Keratinocyte (primary cell): Measurements from ENCODE around the gene ISOC2. TPM values are rescaled to one million over a fixed set of nuclear protein-coding genes. Genes with fewer than 3 reads are reported as not detected.

ENCODE experiments used
- DNase-seq: peaks from one replicate; pipeline ENCODE4 v3.0.0-alpha.2; 2011; ENCODE audit warnings: low read depth, missing footprints, low spot score
- FAIRE-seq: peaks from 2 replicates; lab custom pipeline; 2011; peaks lifted over from hg19 to GRCh38; lab: Jason Lieb, UNC
- H2AFZ ChIP-seq: 2 replicates; pipeline ENCODE4 v1.6.0; 2012; ENCODE audit warnings: low read length, control low read depth, inconsistent platforms; ENCODE audit not compliant: control insufficient read depth
- H3K27ac ChIP-seq: 2 replicates; pipeline ENCODE4 v1.5.1; 2011; ENCODE audit warnings: low read length; ENCODE audit not compliant: control insufficient read depth, insufficient read depth
- H3K27me3 ChIP-seq: 3 replicates; pipeline ENCODE4 v1.6.0; 2011; ENCODE audit warnings: low read length; ENCODE audit not compliant: control insufficient read depth, insufficient read depth; ENCODE audit errors: extremely low read depth
- H3K36me3 ChIP-seq, 2 experiments: 2 replicates in 1 of 2; 3 replicates in 1 of 2; pipeline ENCODE4 v1.5.1; 2011; ENCODE audit warnings: low read length in 2 of 2, mild to moderate bottlenecking in 1 of 2; ENCODE audit not compliant: control insufficient read depth in 2 of 2, insufficient read depth in 2 of 2; ENCODE audit errors: extremely low read depth in 1 of 2
- H3K4me1 ChIP-seq: 3 replicates; pipeline ENCODE4 v1.5.1; 2011; ENCODE audit warnings: low read length; ENCODE audit not compliant: control insufficient read depth, insufficient read depth; ENCODE audit errors: extremely low read depth
- H3K4me2 ChIP-seq: 3 replicates; pipeline ENCODE4 v1.6.0; 2011; ENCODE audit warnings: low read depth, low read length; ENCODE audit not compliant: control insufficient read depth, insufficient read depth; ENCODE audit errors: extremely low read depth
- H3K4me3 ChIP-seq, 3 experiments: fragments of 200-600 bp in 1 of 3; sonication (generic) in 1 of 3; 2 replicates in 2 of 3; 3 replicates in 1 of 3; pipeline ENCODE4 v1.5.1; 2011 to 2016; ENCODE audit warnings: low read length in 3 of 3, mild to moderate bottlenecking in 3 of 3, control low read depth in 2 of 3, inconsistent platforms in 1 of 3, low read depth in 1 of 3, mixed read lengths in 1 of 3, mixed run types in 1 of 3, moderate library complexity in 1 of 3; ENCODE audit not compliant: control insufficient read depth in 2 of 3, insufficient read depth in 2 of 3; ENCODE audit errors: extremely low read depth in 1 of 3
- H3K79me2 ChIP-seq: 2 replicates; pipeline ENCODE4 v1.6.0; 2012; ENCODE audit warnings: low read length; ENCODE audit not compliant: control insufficient read depth, insufficient read depth
- H3K9ac ChIP-seq: 3 replicates; pipeline ENCODE4 v1.6.0; 2011; ENCODE audit warnings: low read length; ENCODE audit not compliant: control insufficient read depth, insufficient read depth; ENCODE audit errors: extremely low read depth
- H3K9me1 ChIP-seq: 3 replicates; pipeline ENCODE4 v1.6.0; 2011; ENCODE audit warnings: low read length; ENCODE audit not compliant: control insufficient read depth, insufficient read depth; ENCODE audit errors: extremely low read depth
- H3K9me3 ChIP-seq: 2 replicates; pipeline ENCODE4 v1.5.1; 2012; ENCODE audit warnings: low read depth, low read length; ENCODE audit not compliant: control insufficient read depth
- H4K20me1 ChIP-seq: 3 replicates; pipeline ENCODE4 v1.6.0; 2011; ENCODE audit warnings: low read length; ENCODE audit not compliant: control insufficient read depth, insufficient read depth; ENCODE audit errors: extremely low read depth
- CTCF ChIP-seq, 3 experiments: IDR thresholded peaks in 1 of 3; conservative IDR thresholded peaks in 1 of 3; optimal IDR thresholded peaks in 1 of 3; 2 replicates in 2 of 3; 3 replicates in 1 of 3; pipeline versions ENCODE3 to v1.5.1; 2011; ENCODE audit warnings: low read length in 3 of 3, mild to moderate bottlenecking in 3 of 3, moderate library complexity in 2 of 3, control low read depth in 1 of 3, inconsistent platforms in 1 of 3; ENCODE audit not compliant: insufficient read depth in 2 of 3; ENCODE audit errors: extremely low read depth in 1 of 3
- EZH2 ChIP-seq: IDR thresholded peaks from one replicate; pipeline ENCODE4 v1.6.1; 2012; ENCODE audit warnings: inconsistent platforms, mild to moderate bottlenecking, low read length, moderate library complexity
- dilution Hi-C: fragments of 300-500 bp; cut with MboI; formaldehyde crosslinking; loops from one replicate; pipeline ENCODE4 v1.7.0; 2020; ENCODE audit warnings: low sequenced_read_pairs; ENCODE audit not compliant: extremely low pct_ligation_motif_present
- polyA plus RNA-seq, 5 experiments: library from polyadenylated mRNA; depleted of rRNA in 3 of 5; stranded (reverse) in 3 of 5; stranded (forward) in 1 of 5; unstranded in 1 of 5; fragments of >200 nt; gene quantifications; 1 replicate in 1 of 5; 2 replicates in 3 of 5; 3 replicates in 1 of 5; pipeline versions ENCODE4 v1.2.1 to v1.2.3, GENCODE V29; 2011 to 2012; ENCODE audit warnings: missing spikeins in 2 of 5, low read depth in 1 of 5, low replicate concordance in 1 of 5

Gene ISOC2
- polyA plus RNA-seq, 1 donor (not counting 4 experiments of a cell fraction or from before 2014, with no cell fraction given), result 24.5 TPM

GRCh38 chr19:55488986-55489710 is 27.7 kb upstream of the ISOC2 start:
- DNase-seq (no peak), FAIRE-seq (no peak)
- no peak overlapping the region for H3K9ac ChIP-seq
- H3K36me3 ChIP-seq, result peaks cover 0 to 5% of the 10 kb centered on the region in 2 experiments
- dilution Hi-C loops, result no loop called here
- peaks cover 32% of the 10 kb centered on the region for H3K4me1 ChIP-seq
- H3K4me2 ChIP-seq, result no peak overlapping the region
- H3K27ac ChIP-seq, result no peak overlapping the region
- H3K9me3 ChIP-seq, result no peaks in the 10 kb centered on the region
- no peak for TF ChIP-seq EZH2
- TF ChIP-seq CTCF (optimal IDR thresholded peaks at IDR 0.05 in 1 of 3, IDR thresholded peaks at IDR 0.05 in 1 of 3, conservative IDR thresholded peaks at IDR 0.05 in 1 of 3; ENCODE audit: extremely low read depth in 1 of 3, insufficient read depth in 2 of 3, low read length in 3 of 3), result no peak
- peaks cover 3% of the 10 kb centered on the region for H3K9me1 ChIP-seq
- H3K4me3 ChIP-seq, result no peak overlapping the region
- H4K20me1 ChIP-seq, result no peaks in the 10 kb centered on the region
- no peaks in the 10 kb centered on the region for H3K79me2 ChIP-seq
- peaks cover 35% of the 10 kb centered on the region for H3K27me3 ChIP-seq
- H2AFZ ChIP-seq, result no peak overlapping the region

- Histone ChIP-seq H3K4me1 (peaks cover 32% of the 10 kb centered on the region), H2AFZ (no peak within 1 kb of the TSS)
Observed at GRCh38 chr19:55487924-55488687, 26.7 kb upstream of the ISOC2 start, which contains the start of gene SSC5D. SSC5D (plus strand) TSS chr19:55488436; CDS start chr19:55488590, 154 bp downstream.

More at GRCh38 chr19:55487924-55488687, 26.7 kb upstream of the ISOC2 start, which contains the start of gene SSC5D:
- Histone ChIP-seq H3K9me1 (peaks cover 3% of the 10 kb centered on the region), H3K36me3 (peaks cover 0 to 5% of the 10 kb centered on the region in 2 experiments), H3K4me3 (peak within 1 kb of the TSS in 2 of 3 experiments; percentile 42 to 46), H3K27ac (peak within 1 kb of the TSS; percentile 77), H4K20me1 (no peaks in the 10 kb centered on the region), H3K27me3 (peaks cover 26% of the 10 kb centered on the region), H3K9ac (peak within 1 kb of the TSS; percentile 63), H3K79me2 (no peaks in the 10 kb centered on the region), H3K9me3 (no peaks in the 10 kb centered on the region), H3K4me2 (peak within 1 kb of the TSS; percentile 52)
- TF ChIP-seq EZH2 (no peak), CTCF (optimal IDR thresholded peaks at IDR 0.05 in 1 of 3, IDR thresholded peaks at IDR 0.05 in 1 of 3, conservative IDR thresholded peaks at IDR 0.05 in 1 of 3; ENCODE audit: extremely low read depth in 1 of 3, insufficient read depth in 2 of 3, low read length in 3 of 3) (no peak)
- dilution Hi-C loops, result no loop called here
- FAIRE-seq (no peak), DNase-seq (no peak)
